Neural cell (in vitro differentiated cells): ENCODE results near the gene SPDYE1.
"Not testable (repeated sequence)": the region's sequence is repeated elsewhere in the genome, so short reads cannot be mapped to it uniquely, and the experiment has no call there.

ENCODE experiments used
- EZH2 ChIP-seq: fragments of 200-600, 300-800 bp; shearing (Covaris generic), sonication (generic); IDR thresholded peaks from 2 replicates; pipeline ENCODE4 v1.6.1; 2014; ENCODE audit warnings: antibody characterized with exemption, low read length, borderline replicate concordance, mild to moderate bottlenecking; ENCODE audit not compliant: insufficient read depth, poor library complexity, severe bottlenecking
- POLR2AphosphoS5 ChIP-seq: IDR thresholded peaks from 2 replicates; pipeline ENCODE4 v1.6.1; 2012
- RAD21 ChIP-seq: fragments of 450-650 bp; conservative IDR thresholded peaks from 2 replicates; pipeline ENCODE4 v1.6.1; 2014; ENCODE audit warnings: antibody characterized with exemption, mild to moderate bottlenecking, moderate library complexity
- TAF1 ChIP-seq: IDR thresholded peaks from 2 replicates; pipeline ENCODE4 v1.6.1; 2012; ENCODE audit warnings: low read depth
- TF ChIP-seq, protein P1 (sequence below): fragments of 450-650 bp; IDR thresholded peaks from 2 replicates; pipeline ENCODE4 v1.5.1; 2014; ENCODE audit warnings: antibody characterized with exemption, mild to moderate bottlenecking, moderate library complexity; ENCODE audit not compliant: poor library complexity, severe bottlenecking

DNA sequence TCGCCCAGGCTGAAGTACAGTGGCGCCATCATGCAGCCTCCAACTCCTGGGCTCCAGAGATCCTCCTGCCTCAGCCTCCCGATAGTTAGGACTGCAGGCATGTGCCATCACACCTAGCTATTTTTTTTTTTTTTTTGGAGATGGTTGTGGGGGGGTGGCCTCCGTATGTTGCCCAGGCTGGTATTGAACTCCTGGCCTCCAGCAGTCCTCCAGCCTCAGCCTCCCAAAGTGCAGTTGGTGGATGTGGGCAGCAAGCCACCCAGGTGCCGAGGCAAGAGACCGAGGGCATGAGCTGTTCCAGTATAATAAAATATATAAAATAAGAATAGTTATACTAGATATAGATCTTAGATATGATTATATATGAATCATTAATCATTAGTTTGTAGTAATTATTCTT, 22.1 kb downstream of the SPDYE1 start:
- TF ChIP-seq EZH2, RAD21, TAF1, POLR2AphosphoS5: not testable (repeated sequence)
- TF ChIP-seq, protein P1, sequence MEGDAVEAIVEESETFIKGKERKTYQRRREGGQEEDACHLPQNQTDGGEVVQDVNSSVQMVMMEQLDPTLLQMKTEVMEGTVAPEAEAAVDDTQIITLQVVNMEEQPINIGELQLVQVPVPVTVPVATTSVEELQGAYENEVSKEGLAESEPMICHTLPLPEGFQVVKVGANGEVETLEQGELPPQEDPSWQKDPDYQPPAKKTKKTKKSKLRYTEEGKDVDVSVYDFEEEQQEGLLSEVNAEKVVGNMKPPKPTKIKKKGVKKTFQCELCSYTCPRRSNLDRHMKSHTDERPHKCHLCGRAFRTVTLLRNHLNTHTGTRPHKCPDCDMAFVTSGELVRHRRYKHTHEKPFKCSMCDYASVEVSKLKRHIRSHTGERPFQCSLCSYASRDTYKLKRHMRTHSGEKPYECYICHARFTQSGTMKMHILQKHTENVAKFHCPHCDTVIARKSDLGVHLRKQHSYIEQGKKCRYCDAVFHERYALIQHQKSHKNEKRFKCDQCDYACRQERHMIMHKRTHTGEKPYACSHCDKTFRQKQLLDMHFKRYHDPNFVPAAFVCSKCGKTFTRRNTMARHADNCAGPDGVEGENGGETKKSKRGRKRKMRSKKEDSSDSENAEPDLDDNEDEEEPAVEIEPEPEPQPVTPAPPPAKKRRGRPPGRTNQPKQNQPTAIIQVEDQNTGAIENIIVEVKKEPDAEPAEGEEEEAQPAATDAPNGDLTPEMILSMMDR, result not testable (repeated sequence)
